ENCODE measurements around the gene BTK.
A peak's percentile ranks its signal among the peaks of the same experiment; 100 is the strongest.

BTK gene

GRCh38 chrX:101415180-101416145 is 29.5 kb upstream of the BTK start:
- DNase-seq = peak; percentile 85
- H3K9me3 ChIP-seq (ENCODE audit: control insufficient read depth, low read length) = no peaks in the 10 kb centered on the region
- no peak overlapping the region for H2AFZ ChIP-seq (ENCODE audit: low read depth, low read length)
- peaks cover 0 to 6% of the 10 kb centered on the region in 2 experiments for H3K27me3 ChIP-seq (ENCODE audit: control insufficient read depth in 1 of 2, insufficient read depth in 1 of 2, low read length in 2 of 2)
- no peak overlapping the region for H2BK12ac ChIP-seq (ENCODE audit: low read length in 2 of 2)
- H2BK120ac ChIP-seq (ENCODE audit: low read depth, low read length) = no peak overlapping the region
- peaks cover 6% of the 10 kb centered on the region for H3K79me1 ChIP-seq (replicated peaks; ENCODE audit: low read length, poor library complexity, severe bottlenecking)
- WGBS = 55% methylated on average over 5 of the region's 12 CpGs
- peaks cover 2% of the 10 kb centered on the region for H3K4me1 ChIP-seq (ENCODE audit: control insufficient read depth, insufficient read depth, low read depth, low read length)
- no peak overlapping the region for H2AK5ac ChIP-seq (ENCODE audit: low read length, severe bottlenecking)
- peak overlapping the region; percentile 17 for H3K27ac ChIP-seq (ENCODE audit: low read length, poor library complexity, severe bottlenecking)
- H3K23ac ChIP-seq (ENCODE audit: low read length in 2 of 2) = no peak overlapping the region
- H2BK5ac ChIP-seq (ENCODE audit: low read depth, low read length, poor library complexity, severe bottlenecking) = no peak overlapping the region
- no peak overlapping the region for H3K4me3 ChIP-seq (ENCODE audit: insufficient read depth in 1 of 2, low read depth in 1 of 2, low read length in 2 of 2)
- peak overlapping the region in 1 of 2 experiments; percentile 28 for H3K4ac ChIP-seq (ENCODE audit: low read depth in 1 of 2, low read length in 2 of 2)
- peak overlapping the region; percentile 49 for H4K8ac ChIP-seq (ENCODE audit: low read length)
- H3K4me2 ChIP-seq (ENCODE audit: low read length, poor library complexity, severe bottlenecking) = no peak overlapping the region
- H3K14ac ChIP-seq (ENCODE audit: low read length in 2 of 2) = no peak overlapping the region
- H3K18ac ChIP-seq (ENCODE audit: low read depth in 1 of 2, low read length in 2 of 2) = peak overlapping the region in 1 of 2 experiments; percentile 62
- H2BK15ac ChIP-seq (ENCODE audit: low read depth, poor library complexity, severe bottlenecking) = no peak overlapping the region
- peaks cover 12 to 22% of the 10 kb centered on the region in 2 experiments for H3K36me3 ChIP-seq (ENCODE audit: control insufficient read depth in 1 of 2, insufficient read depth in 2 of 2, low read depth in 1 of 2, low read length in 2 of 2)
- no peak overlapping the region for H4K91ac ChIP-seq (ENCODE audit: low read length)
- H3K9ac ChIP-seq (ENCODE audit: low read length) = peak overlapping the region; percentile 48

DNA sequence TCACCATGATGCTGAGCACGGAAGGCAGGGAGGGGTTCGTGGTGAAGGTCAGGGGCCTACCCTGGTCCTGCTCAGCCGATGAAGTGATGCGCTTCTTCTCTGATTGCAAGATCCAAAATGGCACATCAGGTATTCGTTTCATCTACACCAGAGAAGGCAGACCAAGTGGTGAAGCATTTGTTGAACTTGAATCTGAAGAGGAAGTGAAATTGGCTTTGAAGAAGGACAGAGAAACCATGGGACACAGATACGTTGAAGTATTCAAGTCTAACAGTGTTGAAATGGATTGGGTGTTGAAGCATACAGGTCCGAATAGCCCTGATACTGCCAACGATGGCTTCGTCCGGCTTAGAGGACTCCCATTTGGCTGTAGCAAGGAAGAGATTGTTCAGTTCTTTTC is 26.0 kb upstream of the BTK start:
- Histone ChIP-seq H3K4ac (ENCODE audit: low read depth in 1 of 2, low read length in 2 of 2) (no peak overlapping the region), H3K9ac (ENCODE audit: low read length) (no peak overlapping the region), H3K14ac (ENCODE audit: low read length in 2 of 2) (no peak overlapping the region), H3K23ac (ENCODE audit: low read length in 2 of 2) (no peak overlapping the region), H3K9me3 (ENCODE audit: control insufficient read depth, low read length) (no peaks in the 10 kb centered on the region), H4K8ac (ENCODE audit: low read length) (no peak overlapping the region), H3K4me3 (ENCODE audit: insufficient read depth in 1 of 2, low read depth in 1 of 2, low read length in 2 of 2) (no peak overlapping the region), H3K79me1 (replicated peaks; ENCODE audit: low read length, poor library complexity, severe bottlenecking) (no peaks in the 10 kb centered on the region), H2BK15ac (ENCODE audit: low read depth, poor library complexity, severe bottlenecking) (no peak overlapping the region), H3K4me1 (ENCODE audit: control insufficient read depth, insufficient read depth, low read depth, low read length) (peaks cover 2% of the 10 kb centered on the region), H4K91ac (ENCODE audit: low read length) (no peak overlapping the region), H3K4me2 (ENCODE audit: low read length, poor library complexity, severe bottlenecking) (no peak overlapping the region), H2BK12ac (ENCODE audit: low read length in 2 of 2) (no peak overlapping the region), H3K18ac (ENCODE audit: low read depth in 1 of 2, low read length in 2 of 2) (no peak overlapping the region), H2AK5ac (ENCODE audit: low read length, severe bottlenecking) (no peak overlapping the region), H2BK120ac (ENCODE audit: low read depth, low read length) (no peak overlapping the region), H3K27ac (ENCODE audit: low read length, poor library complexity, severe bottlenecking) (no peak overlapping the region), H2BK5ac (ENCODE audit: low read depth, low read length, poor library complexity, severe bottlenecking) (no peak overlapping the region), H3K27me3 (ENCODE audit: control insufficient read depth in 1 of 2, insufficient read depth in 1 of 2, low read length in 2 of 2) (peaks cover 0 to 3% of the 10 kb centered on the region in 2 experiments), H3K36me3 (ENCODE audit: control insufficient read depth in 1 of 2, insufficient read depth in 2 of 2, low read depth in 1 of 2, low read length in 2 of 2) (peaks cover 12 to 22% of the 10 kb centered on the region in 2 experiments), H2AFZ (ENCODE audit: low read depth, low read length) (no peak overlapping the region)
- no peak for DNase-seq
- 97% methylated on average over 10 of the region's 10 CpGs for WGBS

- peaks cover 1% of the 10 kb centered on the region for H3K79me1 ChIP-seq (replicated peaks; ENCODE audit: low read length, poor library complexity, severe bottlenecking)
- no peak overlapping the region for H3K27ac ChIP-seq (ENCODE audit: low read length, poor library complexity, severe bottlenecking)
- no peak overlapping the region for H2BK12ac ChIP-seq (ENCODE audit: low read length in 2 of 2)
- H2BK120ac ChIP-seq (ENCODE audit: low read depth, low read length) = no peak overlapping the region
- no peak overlapping the region for H2BK5ac ChIP-seq (ENCODE audit: low read depth, low read length, poor library complexity, severe bottlenecking)
- no peaks in the 10 kb centered on the region for H3K27me3 ChIP-seq (ENCODE audit: control insufficient read depth in 1 of 2, insufficient read depth in 1 of 2, low read length in 2 of 2)
- no peak overlapping the region for H3K4me2 ChIP-seq (ENCODE audit: low read length, poor library complexity, severe bottlenecking)
- WGBS = 71% methylated on average over 3 of the region's 7 CpGs
- H4K8ac ChIP-seq (ENCODE audit: low read length) = no peak overlapping the region
- H3K23ac ChIP-seq (ENCODE audit: low read length in 2 of 2) = no peak overlapping the region
- no peaks in the 10 kb centered on the region for H3K4me1 ChIP-seq (ENCODE audit: control insufficient read depth, insufficient read depth, low read depth, low read length)
- H2BK15ac ChIP-seq (ENCODE audit: low read depth, poor library complexity, severe bottlenecking) = no peak overlapping the region
- H3K18ac ChIP-seq (ENCODE audit: low read depth in 1 of 2, low read length in 2 of 2) = no peak overlapping the region
- H4K91ac ChIP-seq (ENCODE audit: low read length) = no peak overlapping the region
- DNase-seq = no peak
- H3K14ac ChIP-seq (ENCODE audit: low read length in 2 of 2) = no peak overlapping the region
- no peak overlapping the region for H2AFZ ChIP-seq (ENCODE audit: low read depth, low read length)
- H2AK5ac ChIP-seq (ENCODE audit: low read length, severe bottlenecking) = no peak overlapping the region
- peak overlapping the region in 1 of 2 experiments; percentile 90 for H3K4me3 ChIP-seq (ENCODE audit: insufficient read depth in 1 of 2, low read depth in 1 of 2, low read length in 2 of 2)
- peaks cover 12 to 22% of the 10 kb centered on the region in 2 experiments for H3K36me3 ChIP-seq (ENCODE audit: control insufficient read depth in 1 of 2, insufficient read depth in 2 of 2, low read depth in 1 of 2, low read length in 2 of 2)
- H3K9ac ChIP-seq (ENCODE audit: low read length) = peak overlapping the region; percentile 95
- no peak overlapping the region for H3K4ac ChIP-seq (ENCODE audit: low read depth in 1 of 2, low read length in 2 of 2)
- H3K9me3 ChIP-seq (ENCODE audit: control insufficient read depth, low read length) = no peaks in the 10 kb centered on the region
Measured at GRCh38 chrX:101410461-101410860, 24.5 kb upstream of the BTK start.

- no peak overlapping the region for H2BK5ac ChIP-seq (ENCODE audit: low read depth, low read length, poor library complexity, severe bottlenecking)
- no peak overlapping the region for H4K91ac ChIP-seq (ENCODE audit: low read length)
- no peaks in the 10 kb centered on the region for H3K27me3 ChIP-seq (ENCODE audit: control insufficient read depth in 1 of 2, insufficient read depth in 1 of 2, low read length in 2 of 2)
- peak overlapping the region; percentile 95 for H3K9ac ChIP-seq (ENCODE audit: low read length)
- H2BK15ac ChIP-seq (ENCODE audit: low read depth, poor library complexity, severe bottlenecking) = no peak overlapping the region
- peaks cover 12 to 22% of the 10 kb centered on the region in 2 experiments for H3K36me3 ChIP-seq (ENCODE audit: control insufficient read depth in 1 of 2, insufficient read depth in 2 of 2, low read depth in 1 of 2, low read length in 2 of 2)
- no peak overlapping the region for H3K14ac ChIP-seq (ENCODE audit: low read length in 2 of 2)
- no peak overlapping the region for H2BK12ac ChIP-seq (ENCODE audit: low read length in 2 of 2)
- peak overlapping the region; percentile 16 for H3K4me2 ChIP-seq (ENCODE audit: low read length, poor library complexity, severe bottlenecking)
- no peak overlapping the region for H3K23ac ChIP-seq (ENCODE audit: low read length in 2 of 2)
- H2BK120ac ChIP-seq (ENCODE audit: low read depth, low read length) = no peak overlapping the region
- H4K8ac ChIP-seq (ENCODE audit: low read length) = no peak overlapping the region
- H3K18ac ChIP-seq (ENCODE audit: low read depth in 1 of 2, low read length in 2 of 2) = no peak overlapping the region
- no peaks in the 10 kb centered on the region for H3K4me1 ChIP-seq (ENCODE audit: control insufficient read depth, insufficient read depth, low read depth, low read length)
- no peak overlapping the region for H2AFZ ChIP-seq (ENCODE audit: low read depth, low read length)
- no peak overlapping the region for H3K27ac ChIP-seq (ENCODE audit: low read length, poor library complexity, severe bottlenecking)
- H2AK5ac ChIP-seq (ENCODE audit: low read length, severe bottlenecking) = no peak overlapping the region
- WGBS = 0% methylated on average over 2 of the region's 6 CpGs
- H3K9me3 ChIP-seq (ENCODE audit: control insufficient read depth, low read length) = no peaks in the 10 kb centered on the region
- H3K4me3 ChIP-seq (ENCODE audit: insufficient read depth in 1 of 2, low read depth in 1 of 2, low read length in 2 of 2) = peak overlapping the region in 1 of 2 experiments; percentile 90
- H3K4ac ChIP-seq (ENCODE audit: low read depth in 1 of 2, low read length in 2 of 2) = no peak overlapping the region
- DNase-seq = peak; percentile 32
- H3K79me1 ChIP-seq (replicated peaks; ENCODE audit: low read length, poor library complexity, severe bottlenecking) = peaks cover 1% of the 10 kb centered on the region
Measured at GRCh38 chrX:101409043-101409442, 23.1 kb upstream of the BTK start.

All from mesenchymal stem cell (in vitro differentiated cells and primary cell).